ENCODE results near the gene YKT6.

Gene YKT6

GRCh38 chr7:44216019-44216418 is 15.2 kb downstream of the YKT6 start:
- no peak for TF ChIP-seq CTCF (conservative IDR thresholded peaks at IDR 0.05; ENCODE audit: low read depth, low read length)
- no peak overlapping the region for H3K4me3 ChIP-seq (ENCODE audit: low read length)
- no peak for DNase-seq (ENCODE audit: low read depth)

GRCh38 chr7:44216521-44217222 is 15.9 kb downstream of the YKT6 start:
- no peak for DNase-seq (ENCODE audit: low read depth)
- TF ChIP-seq CTCF (conservative IDR thresholded peaks at IDR 0.05; ENCODE audit: low read depth, low read length): no peak
- H3K4me3 ChIP-seq (ENCODE audit: low read length): no peak overlapping the region

- DNase-seq (ENCODE audit: low read depth): no peak
- TF ChIP-seq CTCF (conservative IDR thresholded peaks at IDR 0.05; ENCODE audit: low read depth, low read length): no peak
- H3K4me3 ChIP-seq (ENCODE audit: low read length): no peak overlapping the region
These were observed 16.5 kb downstream of the YKT6 start for GRCh38 chr7:44217223-44217714.

GRCh38 chr7:44217852-44218402 is 17.1 kb downstream of the YKT6 start:
- no peak for TF ChIP-seq CTCF (conservative IDR thresholded peaks at IDR 0.05; ENCODE audit: low read depth, low read length)
- no peak for DNase-seq (ENCODE audit: low read depth)
- H3K4me3 ChIP-seq (ENCODE audit: low read length): no peak overlapping the region

GRCh38 chr7:44218418-44219201 is 17.8 kb downstream of the YKT6 start:
- TF ChIP-seq CTCF (conservative IDR thresholded peaks at IDR 0.05; ENCODE audit: low read depth, low read length): no peak
- no peak overlapping the region for H3K4me3 ChIP-seq (ENCODE audit: low read length)
- no peak for DNase-seq (ENCODE audit: low read depth)

GRCh38 chr7:44219371-44220045 is 18.7 kb downstream of the YKT6 start:
- no peak for DNase-seq (ENCODE audit: low read depth)
- no peak overlapping the region for H3K4me3 ChIP-seq (ENCODE audit: low read length)
- no peak for TF ChIP-seq CTCF (conservative IDR thresholded peaks at IDR 0.05; ENCODE audit: low read depth, low read length)

All from retinal pigment epithelial cell (primary cell).